NCI-H1417 treated with DMSO at 0.1 percent for 48 hours (cell line): ENCODE results near the gene CDK8.
"Not testable (repeated sequence)": the region's sequence is repeated elsewhere in the genome, so short reads cannot be mapped to it uniquely, and the experiment has no call there.

Source experiments
- DNase-seq: peaks from one replicate; lab custom pipeline; 2025; lab: John Stamatoyannopoulos, UW

CDK8 gene

GRCh38 chr13:26316095-26316494 lies 62.2 kb downstream of the CDK8 start:
- DNase-seq = not testable (repeated sequence)

- DNase-seq = no peak
These were observed 66.8 kb downstream of the CDK8 start for GRCh38 chr13:26320766-26321165.

GRCh38 chr13:26323127-26323526 lies 69.2 kb downstream of the CDK8 start:
- no peak for DNase-seq

- no peak for DNase-seq
These were observed 69.8 kb downstream of the CDK8 start for GRCh38 chr13:26323764-26324163.

GRCh38 chr13:26324294-26324693 lies 70.4 kb downstream of the CDK8 start:
- DNase-seq = no peak

- no peak for DNase-seq
These were observed 70.9 kb downstream of the CDK8 start for GRCh38 chr13:26324867-26325266.

- no peak for DNase-seq
These were observed 71.9 kb downstream of the CDK8 start for GRCh38 chr13:26325876-26326275.

GRCh38 chr13:26326562-26326961 lies 72.6 kb downstream of the CDK8 start:
- no peak for DNase-seq

GRCh38 chr13:26327940-26328725 lies 74.2 kb downstream of the CDK8 start:
- no peak for DNase-seq

- DNase-seq = no peak
These were observed 81.2 kb downstream of the CDK8 start for GRCh38 chr13:26335158-26335557.

- no peak for DNase-seq
These were observed 86.9 kb downstream of the CDK8 start for GRCh38 chr13:26340807-26341206.

GRCh38 chr13:26342898-26343297 lies 89.0 kb downstream of the CDK8 start:
- no peak for DNase-seq

GRCh38 chr13:26343816-26344215 lies 89.9 kb downstream of the CDK8 start:
- DNase-seq = no peak

GRCh38 chr13:26344980-26345379 lies 91.1 kb downstream of the CDK8 start:
- DNase-seq = no peak

- DNase-seq = no peak
These were observed 95.0 kb downstream of the CDK8 start for GRCh38 chr13:26348966-26349365.

GRCh38 chr13:26362261-26362660 lies 108.3 kb downstream of the CDK8 start:
- DNase-seq = no peak

GRCh38 chr13:26370553-26370952 lies 116.6 kb downstream of the CDK8 start:
- DNase-seq = no peak

GRCh38 chr13:26372747-26373146 lies 118.8 kb downstream of the CDK8 start:
- no peak for DNase-seq

GRCh38 chr13:26376430-26376829 lies 122.5 kb downstream of the CDK8 start:
- DNase-seq = no peak

GRCh38 chr13:26377038-26377437 lies 123.1 kb downstream of the CDK8 start:
- DNase-seq = no peak

- no peak for DNase-seq
These were observed 124.2 kb downstream of the CDK8 start for GRCh38 chr13:26378116-26378515.

GRCh38 chr13:26379831-26380230 lies 125.9 kb downstream of the CDK8 start:
- no peak for DNase-seq

GRCh38 chr13:26380930-26381329 lies 127.0 kb downstream of the CDK8 start:
- DNase-seq = no peak

GRCh38 chr13:26382366-26382765 lies 128.4 kb downstream of the CDK8 start:
- no peak for DNase-seq
